Measurements from ENCODE around the gene FOXP1.

The FOXP1 gene

GRCh38 chr3:71202848-71203533, 380.5 kb downstream of the FOXP1 start:
- H3K4me3 ChIP-seq (ENCODE audit: low read length), result no peak overlapping the region
- no peak for DNase-seq (ENCODE audit: low read depth)
- no peak for TF ChIP-seq CTCF (IDR thresholded peaks at IDR 0.05; ENCODE audit: insufficient read depth, low read depth, low read length, missing control alignments)

GRCh38 chr3:71201939-71202338, 381.6 kb downstream of the FOXP1 start:
- no peak overlapping the region for H3K4me3 ChIP-seq (ENCODE audit: low read length)
- no peak for DNase-seq (ENCODE audit: low read depth)
- no peak for TF ChIP-seq CTCF (IDR thresholded peaks at IDR 0.05; ENCODE audit: insufficient read depth, low read depth, low read length, missing control alignments)

- no peak overlapping the region for H3K4me3 ChIP-seq (ENCODE audit: low read length)
- no peak for TF ChIP-seq CTCF (IDR thresholded peaks at IDR 0.05; ENCODE audit: insufficient read depth, low read depth, low read length, missing control alignments)
- no peak for DNase-seq (ENCODE audit: low read depth)
Measured at GRCh38 chr3:71197841-71198565, 385.5 kb downstream of the FOXP1 start.

GRCh38 chr3:71195492-71195891, 388.0 kb downstream of the FOXP1 start:
- no peak for TF ChIP-seq CTCF (IDR thresholded peaks at IDR 0.05; ENCODE audit: insufficient read depth, low read depth, low read length, missing control alignments)
- DNase-seq (ENCODE audit: low read depth), result peak; percentile 74
- no peak overlapping the region for H3K4me3 ChIP-seq (ENCODE audit: low read length)

GRCh38 chr3:71194785-71195184, 388.7 kb downstream of the FOXP1 start:
- no peak for TF ChIP-seq CTCF (IDR thresholded peaks at IDR 0.05; ENCODE audit: insufficient read depth, low read depth, low read length, missing control alignments)
- no peak overlapping the region for H3K4me3 ChIP-seq (ENCODE audit: low read length)
- no peak for DNase-seq (ENCODE audit: low read depth)

GRCh38 chr3:71191031-71191482, 392.5 kb downstream of the FOXP1 start:
- H3K4me3 ChIP-seq (ENCODE audit: low read length), result no peak overlapping the region
- no peak for TF ChIP-seq CTCF (IDR thresholded peaks at IDR 0.05; ENCODE audit: insufficient read depth, low read depth, low read length, missing control alignments)
- DNase-seq (ENCODE audit: low read depth), result no peak

Data from epithelial cell of esophagus (primary cell).